Lung (tissue), 13 donors: ENCODE results near the gene ZFTA. TPM values are rescaled to one million over a fixed set of nuclear protein-coding genes. Genes with fewer than 3 reads are reported as not detected.

Experiments used
- ATAC-seq: fragments of 200-7000 bp; cut with Tn5 transposase; one replicate; pipeline ENCODE4 v1.9.1; 2020; ENCODE audit warnings: moderate number of reproducible peaks; ENCODE audit not compliant: insufficient read depth, low FRiP score
- DNase-seq, 3 donors: peaks; one replicate each; pipeline ENCODE4 v3.0.0-alpha.2; 2013 to 2017
- H3K27ac ChIP-seq, 2 donors: one replicate each; pipeline ENCODE4 v1.5.1; 2013; ENCODE audit warnings: mild to moderate bottlenecking in 2 of 2, moderate library complexity in 2 of 2, control low read depth in 1 of 2, inconsistent platforms in 1 of 2, low read depth in 1 of 2, low read length in 1 of 2
- H3K27me3 ChIP-seq, 3 donors: one replicate each; pipeline ENCODE4 v1.5.1; 2013; ENCODE audit warnings: low read length in 2 of 3; ENCODE audit not compliant: control insufficient read depth in 3 of 3, insufficient read depth in 3 of 3
- H3K36me3 ChIP-seq, 4 donors: one replicate each; pipeline ENCODE4 v1.5.1; 2013; ENCODE audit warnings: low read length in 4 of 4, mild to moderate bottlenecking in 1 of 4, moderate library complexity in 1 of 4; ENCODE audit not compliant: control insufficient read depth in 4 of 4, insufficient read depth in 4 of 4
- H3K4me1 ChIP-seq, 5 donors: one replicate each; pipeline ENCODE4 v1.5.1; 2013; ENCODE audit warnings: low read length in 5 of 5, mild to moderate bottlenecking in 2 of 5, moderate library complexity in 1 of 5; ENCODE audit not compliant: control insufficient read depth in 5 of 5, insufficient read depth in 5 of 5
- H3K4me3 ChIP-seq: one replicate; pipeline ENCODE4 v1.5.1; 2013; ENCODE audit warnings: mild to moderate bottlenecking, control low read depth, moderate library complexity
- H3K9ac ChIP-seq, 2 donors: one replicate each; pipeline ENCODE4 v1.5.1; 2013; ENCODE audit warnings: low read length in 2 of 2, control low read depth in 1 of 2; ENCODE audit not compliant: insufficient read depth in 1 of 2
- H3K9me3 ChIP-seq, 4 donors: one replicate each; pipeline ENCODE4 v1.5.1; 2013; ENCODE audit warnings: low read length in 3 of 4, mild to moderate bottlenecking in 1 of 4, moderate library complexity in 1 of 4; ENCODE audit not compliant: control insufficient read depth in 4 of 4, insufficient read depth in 3 of 4
- CTCF ChIP-seq: IDR thresholded peaks from 2 replicates; pipeline ENCODE4 v1.5.1; 2012; ENCODE audit warnings: mild to moderate bottlenecking; ENCODE audit errors: control extremely low read depth, extremely low read depth
- WGBS, 2 donors: extraction: QIAGEN DNeasy Blood & Tissue Kit; methylation state at CpG; one replicate each; pipeline ENCODE4 v1.1.7; 2013; 5-methylcytosine and 5-hydroxymethylcytosine counted together
- polyA plus RNA-seq, 2 donors: library from polyadenylated mRNA; stranded (reverse); fragments of 200-250 nt; gene quantifications; one replicate each; pipeline ENCODE4 v1.2.1, GENCODE V29; 2013
- small RNA-seq: library from RNA; depleted of rRNA; stranded (forward); fragments of <200 nt; gene quantifications from one replicate; pipeline ENCODE3, GENCODE V24; 2014; ENCODE audit warnings: low replicate concordance
- total RNA-seq, 2 donors: library from RNA; depleted of rRNA in 1 of 2; stranded (reverse); fragments of >200 nt in 1 of 2; gene quantifications; one replicate each; pipeline ENCODE4 v1.2.1, GENCODE V29; 2014 to 2021
- donor health status: control.
- donor health status: control.
- donor health status: Bipolar disorder and iron deficiency.
- donor health status: healthy.
- donor health status: DM: yes; HTN: yes; CAD: no.

ZFTA gene
- total and polyA plus RNA-seq, 4 donors = 4.1 to 21.8 (median 6.7) TPM

- no peak overlapping the region for H3K27ac ChIP-seq
- peaks cover 0 to 4% (median 0%) of the 10 kb centered on the region in 5 donors for H3K4me1 ChIP-seq
- 79 to 87% methylated on average over 1 of the region's 1 CpG for WGBS, 2 donors
- DNase-seq (no peak), ATAC-seq (no peak)
- H3K4me3 ChIP-seq = no peak overlapping the region
- H3K36me3 ChIP-seq = peaks cover 0 to 2% (median 0%) of the 10 kb centered on the region in 4 donors
- H3K9me3 ChIP-seq = no peaks in the 10 kb centered on the region
- no peaks in the 10 kb centered on the region for H3K27me3 ChIP-seq
- TF ChIP-seq CTCF = no peak
- no peak overlapping the region for H3K9ac ChIP-seq
Observed at GRCh38 chr11:63719001-63719400, 49.6 kb downstream of the ZFTA start.

Small RNA genes lying within 50 kb of the gene (small RNA-seq; reads per million reads assigned to genes)
- not detected for gene RN7SL596P

Other genes with a start within 250 kb of the ZFTA start
- 100 to 1,000 TPM in 1 of 2 donors, 10 to 100 TPM in 1; 49.7 to 133 TPM for gene PLAAT4, start 232.0 kb downstream of the ZFTA start, total RNA-seq
- 100 to 1,000 TPM; 163 to 336 TPM for gene PLAAT4, start 232.0 kb downstream of the ZFTA start, polyA plus RNA-seq
- gene PLAAT2, start 205.4 kb downstream of the ZFTA start, total RNA-seq = 1 to 10 TPM; 2.2 to 8.3 TPM
- gene PLAAT2, start 205.4 kb downstream of the ZFTA start, polyA plus RNA-seq = 10 to 100 TPM; 21.3 to 29.8 TPM
- gene PLAAT3, start 154.3 kb downstream of the ZFTA start, total RNA-seq = 100 to 1,000 TPM in 1 of 2 donors, 10 to 100 TPM in 1; 12.7 to 124 TPM
- gene PLAAT3, start 154.3 kb downstream of the ZFTA start, polyA plus RNA-seq = 100 to 1,000 TPM in 1 of 2 donors, 10 to 100 TPM in 1; 55.5 to 232 TPM
- gene ATL3, start 97.4 kb downstream of the ZFTA start, total RNA-seq = 10 to 100 TPM; 50.7 to 79.5 TPM
- 10 to 100 TPM; 13.6 to 16.7 TPM for gene ATL3, start 97.4 kb downstream of the ZFTA start, polyA plus RNA-seq
- 100 to 1,000 TPM in 1 of 2 donors, 10 to 100 TPM in 1; 82.1 to 102 TPM for gene RTN3, start 87.3 kb downstream of the ZFTA start, total RNA-seq
- gene RTN3, start 87.3 kb downstream of the ZFTA start, polyA plus RNA-seq = 10 to 100 TPM; 87.0 to 98.2 TPM
- 10 to 100 TPM; 12.7 to 15.6 TPM for gene SPINDOC, start 44.7 kb upstream of the ZFTA start, total RNA-seq
- 10 to 100 TPM in 1 of 2 donors, 1 to 10 TPM in 1; 9.9 to 23.9 TPM for gene SPINDOC, start 44.7 kb upstream of the ZFTA start, polyA plus RNA-seq
- 10 to 100 TPM; 35.3 to 42.9 TPM for gene MARK2, start 70.3 kb upstream of the ZFTA start, total RNA-seq
- 10 to 100 TPM; 15.5 to 29.2 TPM for gene MARK2, start 70.3 kb upstream of the ZFTA start, polyA plus RNA-seq
- gene RCOR2, start 148.4 kb upstream of the ZFTA start, total RNA-seq = 1 to 10 TPM; 1.4 to 1.6 TPM
- gene RCOR2, start 148.4 kb upstream of the ZFTA start, polyA plus RNA-seq = under 1 TPM; 0.16 to 0.37 TPM
- 10 to 100 TPM; 18.1 to 20.5 TPM for gene NAA40, start 170.2 kb upstream of the ZFTA start, total RNA-seq
- gene NAA40, start 170.2 kb upstream of the ZFTA start, polyA plus RNA-seq = 1 to 10 TPM; 9.2 to 9.6 TPM
- 100 to 1,000 TPM; 149 to 362 TPM for gene COX8A, start 205.8 kb upstream of the ZFTA start, total RNA-seq
- 100 to 1,000 TPM; 666 to 779 TPM for gene COX8A, start 205.8 kb upstream of the ZFTA start, polyA plus RNA-seq
- gene OTUB1, start 217.7 kb upstream of the ZFTA start, total RNA-seq = 10 to 100 TPM; 40.8 to 72.2 TPM
- 10 to 100 TPM; 72.5 to 95.2 TPM for gene OTUB1, start 217.7 kb upstream of the ZFTA start, polyA plus RNA-seq